Stimulated activated CD4-positive, alpha-beta T cell treated with anti-CD3 and anti-CD28 coated beads, Interleukin-4, amount 100 ng/mL, for 48 hours (primary cell): ENCODE data around the gene SH2D5.

Experiments used
- DNase-seq, 2 donors: peaks; one replicate each; pipeline ENCODE4 v3.0.0-alpha.2; 2020; ENCODE audit warnings: low read depth in 2 of 2

SH2D5 gene

DNA sequence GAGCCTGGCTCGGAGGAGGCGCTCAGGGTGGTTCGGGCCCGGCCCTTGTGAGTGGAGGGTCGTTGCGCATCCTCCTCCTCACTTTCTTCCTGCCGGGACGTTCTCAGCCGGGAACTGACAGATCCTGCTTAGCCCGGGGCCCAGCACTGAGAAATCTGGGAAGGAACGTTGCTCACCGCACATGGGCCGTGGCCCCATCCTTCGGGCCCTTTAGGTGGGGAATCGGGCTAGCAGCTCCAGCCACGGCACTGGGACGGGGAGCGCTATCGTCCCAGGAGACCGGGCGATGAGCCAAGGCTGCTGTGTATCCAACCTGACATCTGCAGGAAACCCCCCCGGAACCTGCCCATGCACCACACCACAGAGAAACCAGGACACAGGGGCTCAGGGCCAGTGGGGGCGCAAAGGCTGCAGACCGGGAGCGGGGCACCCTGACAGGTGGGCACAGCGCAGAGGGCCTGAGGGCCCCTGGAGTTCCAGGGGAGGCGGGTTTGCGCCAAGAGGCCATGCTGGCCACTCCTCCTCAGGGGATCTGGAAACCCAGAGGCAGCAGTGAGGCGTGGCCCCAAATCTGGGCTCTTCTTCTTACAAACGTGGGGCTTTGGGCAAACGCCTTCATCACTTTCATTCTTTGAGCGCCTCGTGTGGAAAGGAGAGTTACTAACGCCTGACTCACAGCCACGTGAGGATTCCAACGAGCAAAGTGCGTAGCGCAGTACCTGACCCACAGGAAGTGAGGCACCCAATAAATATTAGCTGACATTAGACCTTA, at the start of gene SH2D5:
SH2D5 (minus strand) TSS at position 116 of the 772 bp plus-strand sequence. CDS start 4,659 bp downstream, outside the sequence.
- peak; percentile 58 to 73 for DNase-seq

DNA sequence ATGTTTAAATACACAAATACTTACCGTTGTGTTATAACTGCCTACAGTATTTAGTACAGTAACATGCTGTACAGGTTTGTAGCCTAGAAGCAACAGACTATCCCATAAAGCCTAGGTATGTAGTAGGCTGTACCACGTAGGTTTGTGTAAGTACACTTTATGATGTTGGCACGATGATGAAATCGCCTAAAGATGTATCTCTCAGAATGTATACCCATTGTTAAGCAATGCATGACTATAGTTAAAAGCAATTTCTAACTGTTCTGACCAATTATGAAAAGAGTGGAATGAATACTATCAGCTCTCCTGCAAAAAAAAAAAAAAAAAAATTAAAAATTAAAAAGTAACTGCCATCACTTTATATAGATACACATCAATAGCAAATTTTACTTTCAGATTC, 43.2 kb upstream of the SH2D5 start:
- DNase-seq, result no peak

DNA sequence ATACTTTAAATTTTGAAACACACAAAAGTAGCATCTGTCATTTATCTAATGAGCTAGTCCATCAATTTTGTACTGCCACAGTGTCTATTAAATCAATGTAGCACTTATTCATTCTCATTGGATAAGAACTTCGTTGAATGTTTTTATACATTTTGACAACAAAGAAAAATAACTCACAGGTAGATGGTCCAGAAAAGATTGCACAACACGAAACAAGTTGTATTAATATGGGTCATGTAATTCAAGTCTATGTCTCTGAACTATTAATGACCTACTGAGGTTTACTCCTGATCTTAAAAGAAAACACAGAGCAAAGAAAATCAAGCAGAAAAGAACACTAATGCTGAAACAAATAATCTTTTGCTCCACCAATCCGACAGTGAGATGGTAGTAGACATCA, 39.3 kb upstream of the SH2D5 start:
- DNase-seq, result no peak

DNA sequence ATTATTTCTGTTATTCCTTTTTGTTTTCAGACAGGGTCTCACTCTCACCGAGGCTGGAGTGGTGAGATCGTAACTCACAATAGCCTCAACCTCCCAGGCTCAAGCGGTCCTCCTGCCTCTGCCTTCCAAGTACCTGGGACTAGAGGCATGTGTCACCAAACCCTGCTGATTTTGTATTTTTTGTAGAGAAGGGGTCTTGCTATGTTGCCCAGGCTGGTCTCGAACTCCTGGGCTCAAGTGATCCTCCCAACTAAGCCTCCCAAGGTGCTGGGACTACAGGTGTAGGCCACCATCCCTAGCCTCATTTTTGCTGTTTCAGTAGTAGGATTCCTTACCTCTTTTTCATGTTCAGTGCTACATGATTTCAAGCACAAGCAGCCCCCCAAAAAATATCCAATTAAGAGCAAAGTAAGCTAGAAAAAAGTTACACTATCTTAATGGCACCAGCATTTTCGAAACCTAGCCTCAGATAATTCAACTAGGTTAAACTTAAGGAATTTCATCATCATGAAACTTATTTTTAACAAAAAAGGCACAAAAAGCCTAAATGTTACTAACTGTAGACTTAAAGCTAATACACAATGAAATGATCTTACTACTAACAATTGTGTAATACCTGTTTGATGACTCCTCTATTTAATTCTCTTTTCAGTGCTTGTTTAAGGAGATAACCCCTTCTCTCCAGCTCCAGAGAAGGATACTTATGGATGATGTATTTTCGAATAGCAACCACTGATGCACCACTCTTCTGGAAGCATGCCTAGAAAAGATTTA, 38.0 kb upstream of the SH2D5 start:
- DNase-seq, result no peak

DNA sequence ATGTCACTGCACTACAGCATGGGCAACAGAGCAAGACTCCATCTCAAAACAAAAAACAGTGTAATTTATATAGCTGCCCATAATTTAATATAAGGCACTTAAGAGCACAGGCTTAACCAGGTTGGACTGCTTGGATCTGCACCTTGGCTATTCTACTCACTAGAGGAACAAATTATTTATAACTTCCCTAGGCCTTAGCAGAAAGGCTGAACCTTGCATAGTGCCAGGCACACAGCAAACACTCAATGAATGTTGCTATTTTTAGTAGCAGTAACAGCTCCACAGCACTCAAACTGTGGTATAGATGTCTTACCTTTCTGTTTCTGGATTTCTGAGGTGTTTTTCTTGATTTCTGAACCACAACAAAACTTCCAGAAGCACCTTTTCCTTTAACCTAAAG, 34.8 kb upstream of the SH2D5 start:
- DNase-seq, result no peak

DNA sequence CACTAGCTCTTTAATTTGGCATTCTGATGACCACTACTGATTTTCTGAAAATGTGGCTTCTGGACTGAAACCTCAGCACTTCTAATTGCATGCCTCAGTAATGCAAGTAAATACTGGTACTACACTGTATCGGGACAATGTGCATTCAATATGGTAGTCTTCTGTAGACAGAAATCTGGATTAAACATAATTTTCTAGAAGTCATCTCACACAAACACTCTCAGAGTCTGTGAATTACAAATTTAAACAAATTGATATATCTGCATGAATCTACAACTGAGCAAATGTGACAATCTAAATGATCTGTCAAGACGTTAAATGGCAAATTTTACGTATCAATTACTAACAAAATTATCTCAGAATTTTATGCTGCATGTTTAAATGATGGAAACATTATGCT, 30.9 kb upstream of the SH2D5 start:
- DNase-seq, result no peak

DNA sequence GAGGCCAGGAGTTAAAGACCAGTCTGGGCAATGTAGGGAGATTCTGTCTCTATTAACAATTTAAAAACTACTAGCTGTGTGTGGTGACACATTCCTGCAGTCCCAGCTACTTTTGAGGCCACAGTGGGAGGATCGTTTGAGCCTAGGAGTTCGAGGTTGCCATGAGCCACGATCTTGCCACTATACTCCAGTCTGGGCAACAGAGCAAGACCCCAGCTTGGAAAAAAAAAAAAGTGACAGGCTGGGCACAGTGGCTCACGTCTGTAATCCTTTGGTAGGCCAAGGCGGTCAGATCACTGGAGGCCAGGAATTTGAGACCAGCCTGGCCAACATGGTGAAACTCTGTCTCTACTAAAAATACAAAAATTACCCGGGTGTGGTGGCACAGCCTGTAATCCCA, 27.8 kb upstream of the SH2D5 start:
- no peak for DNase-seq

DNA sequence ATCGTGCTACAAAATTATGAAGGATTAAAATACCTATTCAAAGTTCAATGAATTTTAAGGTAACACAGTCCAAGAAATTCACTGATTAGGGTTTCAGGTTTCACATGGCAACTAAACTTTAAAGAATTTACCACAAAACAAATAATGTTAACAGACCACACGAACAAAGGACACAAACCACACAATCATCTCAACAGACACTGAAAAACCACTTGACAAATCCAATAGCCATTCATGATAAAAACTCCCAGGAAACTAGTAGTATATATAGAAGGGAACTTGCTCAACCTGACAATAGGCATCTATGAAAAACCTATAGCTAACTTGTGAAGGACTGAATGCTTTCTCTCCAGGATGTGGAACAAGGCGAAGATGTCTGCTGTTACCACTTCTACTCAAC, 21.1 kb upstream of the SH2D5 start:
- no peak for DNase-seq

DNA sequence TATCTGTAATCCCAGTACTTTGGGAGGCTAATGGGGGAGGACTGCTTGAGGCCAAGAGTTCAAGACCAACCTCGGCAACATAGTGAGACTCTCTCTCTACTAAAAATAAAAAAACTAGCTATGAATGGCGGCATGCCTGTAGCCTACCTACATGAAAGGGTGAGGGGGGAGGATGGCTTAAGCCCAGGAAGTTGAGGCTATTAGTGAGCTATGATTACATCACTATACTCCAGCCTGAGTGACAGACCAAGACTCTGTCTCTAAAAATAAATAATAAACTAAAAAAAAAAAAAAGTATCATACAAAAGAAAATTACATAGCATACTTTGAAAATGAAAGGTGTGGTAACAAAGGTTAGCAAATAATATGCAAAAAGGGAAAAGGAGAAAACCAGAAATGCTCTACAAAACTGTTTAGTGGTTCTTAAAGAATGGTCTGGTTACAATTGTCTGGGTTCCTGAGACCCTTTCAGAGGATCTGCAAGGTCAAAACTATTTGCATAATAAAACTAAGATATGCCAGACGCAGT, 19.0 kb upstream of the SH2D5 start:
- no peak for DNase-seq

DNA sequence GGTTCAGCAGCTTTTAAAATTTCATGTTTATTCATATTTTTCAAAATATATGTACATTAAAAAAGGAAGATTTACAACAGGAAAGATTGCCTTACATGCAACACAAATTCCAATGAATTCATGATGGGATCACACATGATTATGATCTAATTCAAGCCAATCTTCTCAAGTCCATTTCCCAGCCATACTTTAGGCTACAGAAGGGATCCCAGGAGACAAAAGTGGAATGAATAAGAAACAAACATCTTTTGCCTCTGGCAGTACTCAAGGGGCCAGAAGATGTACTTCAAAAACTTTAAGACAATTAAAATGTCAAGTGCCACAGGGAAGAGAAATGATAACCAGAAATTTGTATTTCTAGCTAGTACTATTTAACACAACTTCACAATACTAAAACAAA, 10.2 kb upstream of the SH2D5 start:
- no peak for DNase-seq

DNA sequence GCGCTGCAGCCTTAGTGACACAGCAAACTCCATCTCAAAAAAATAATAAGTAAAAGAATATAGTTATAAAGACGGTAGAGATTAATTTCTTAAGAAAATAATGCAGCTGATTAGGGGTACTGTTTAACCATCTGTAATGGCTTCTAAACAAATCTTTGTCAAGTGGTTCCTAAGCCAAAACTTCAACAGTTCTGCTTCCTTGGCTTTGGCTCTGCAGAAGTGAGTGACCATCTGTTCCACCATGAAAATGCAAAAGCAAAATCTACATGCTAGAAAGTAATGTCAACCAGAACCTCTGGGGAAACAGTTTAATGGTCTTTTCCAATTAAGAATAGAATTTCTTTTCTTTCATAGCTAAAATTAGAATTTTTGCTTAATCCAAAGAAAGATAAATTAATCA, 8.3 kb upstream of the SH2D5 start:
- DNase-seq, result no peak

DNA sequence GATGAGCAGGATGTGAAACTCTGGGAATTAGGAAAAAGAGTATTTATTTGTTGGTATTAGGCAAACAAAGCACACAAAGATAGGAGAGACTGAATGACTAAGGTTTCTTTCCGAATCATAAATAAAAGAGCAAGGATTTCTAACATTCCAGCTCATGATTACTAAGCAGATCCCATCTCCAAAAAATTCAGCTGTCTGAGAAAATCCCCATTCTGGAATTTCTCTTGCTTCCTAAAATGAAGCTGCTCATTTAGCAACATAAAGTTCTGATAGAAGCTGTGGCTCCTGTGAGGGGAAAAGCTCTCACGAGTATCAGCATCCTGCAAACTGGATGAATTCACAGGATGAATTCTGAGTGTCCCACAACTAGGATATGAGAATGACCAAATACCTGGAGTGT, 6.7 kb upstream of the SH2D5 start:
- no peak for DNase-seq

DNA sequence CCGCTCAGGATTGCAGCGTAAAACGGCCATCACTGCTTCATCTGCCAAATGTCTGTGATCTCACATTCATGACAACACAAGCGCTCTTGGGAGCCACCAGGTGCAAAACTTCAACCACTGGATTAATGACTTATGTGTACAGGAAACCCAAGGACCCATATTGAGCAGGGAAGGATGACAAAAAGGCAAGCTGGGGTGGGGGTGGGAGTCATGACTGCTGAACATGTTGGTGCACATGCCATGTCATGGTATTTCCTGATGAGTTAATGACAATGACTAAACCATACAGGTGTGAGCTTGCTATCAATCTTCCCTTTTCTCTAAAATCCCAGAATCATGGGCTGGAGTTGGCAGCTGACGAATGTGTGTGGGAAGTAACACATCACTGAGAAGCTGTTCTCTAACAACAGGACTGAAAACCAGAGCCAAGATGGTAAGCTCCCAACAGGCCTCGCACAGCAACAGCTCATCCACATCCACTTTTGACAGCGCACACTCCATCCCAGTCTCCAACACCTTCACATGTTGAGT, 3.1 kb upstream of the SH2D5 start:
- DNase-seq, result no peak

DNA sequence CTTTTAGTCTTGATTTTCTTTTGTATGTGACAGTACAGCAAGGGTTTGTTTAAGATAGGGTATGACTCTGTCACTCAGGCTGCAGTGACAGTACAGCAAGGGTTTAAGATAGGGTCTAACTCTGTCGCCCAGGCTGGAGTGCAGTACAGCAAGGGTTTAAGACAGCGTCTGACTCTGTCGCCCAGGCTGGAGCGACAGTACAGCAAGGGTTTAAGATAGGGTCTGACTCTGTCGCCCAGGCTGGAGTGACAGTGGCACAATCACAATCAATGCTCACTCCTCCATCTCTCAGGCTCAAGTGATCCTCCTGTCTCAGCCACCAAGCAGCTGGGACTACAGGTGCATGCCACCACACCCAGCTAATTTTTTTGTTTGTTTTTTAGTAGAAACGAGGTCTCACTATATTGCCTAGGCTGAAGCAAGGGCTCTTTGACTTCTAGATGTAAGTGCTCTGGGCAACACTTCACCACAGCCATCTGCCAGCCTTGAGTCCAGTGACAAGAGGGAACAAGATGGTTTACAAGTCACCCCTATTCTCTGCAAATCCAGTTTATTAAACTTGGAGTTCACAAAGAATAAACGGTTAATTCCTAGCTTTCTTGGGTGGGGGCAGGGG, 965 bp upstream of the SH2D5 start:
- DNase-seq, result no peak

DNA sequence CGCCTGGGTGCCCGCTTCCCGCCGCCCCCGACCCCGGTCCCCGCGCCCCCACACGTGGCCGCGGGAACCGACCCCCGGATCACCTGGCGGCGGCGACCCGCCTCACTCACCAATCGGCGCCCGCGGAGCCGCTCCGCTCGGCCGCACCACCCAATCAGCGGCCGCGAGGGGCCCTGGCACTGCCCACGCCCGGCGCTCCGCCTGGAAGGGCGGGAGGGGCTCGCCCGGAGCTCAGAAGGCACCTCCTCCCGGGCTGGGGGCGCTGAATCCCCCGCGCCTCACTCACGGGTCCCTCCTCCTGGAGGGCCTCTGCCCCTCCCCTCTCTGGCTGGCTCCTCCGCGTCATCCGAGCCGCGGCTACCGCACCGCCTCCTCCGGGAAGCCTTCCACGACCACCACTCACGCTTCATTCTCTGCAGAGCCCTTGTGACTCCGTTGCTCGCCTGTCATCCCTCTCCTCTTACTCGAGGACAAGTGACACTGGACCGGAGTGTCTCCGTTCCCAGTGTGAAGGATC, 374 bp downstream of the SH2D5 start:
- DNase-seq, result no peak

DNA sequence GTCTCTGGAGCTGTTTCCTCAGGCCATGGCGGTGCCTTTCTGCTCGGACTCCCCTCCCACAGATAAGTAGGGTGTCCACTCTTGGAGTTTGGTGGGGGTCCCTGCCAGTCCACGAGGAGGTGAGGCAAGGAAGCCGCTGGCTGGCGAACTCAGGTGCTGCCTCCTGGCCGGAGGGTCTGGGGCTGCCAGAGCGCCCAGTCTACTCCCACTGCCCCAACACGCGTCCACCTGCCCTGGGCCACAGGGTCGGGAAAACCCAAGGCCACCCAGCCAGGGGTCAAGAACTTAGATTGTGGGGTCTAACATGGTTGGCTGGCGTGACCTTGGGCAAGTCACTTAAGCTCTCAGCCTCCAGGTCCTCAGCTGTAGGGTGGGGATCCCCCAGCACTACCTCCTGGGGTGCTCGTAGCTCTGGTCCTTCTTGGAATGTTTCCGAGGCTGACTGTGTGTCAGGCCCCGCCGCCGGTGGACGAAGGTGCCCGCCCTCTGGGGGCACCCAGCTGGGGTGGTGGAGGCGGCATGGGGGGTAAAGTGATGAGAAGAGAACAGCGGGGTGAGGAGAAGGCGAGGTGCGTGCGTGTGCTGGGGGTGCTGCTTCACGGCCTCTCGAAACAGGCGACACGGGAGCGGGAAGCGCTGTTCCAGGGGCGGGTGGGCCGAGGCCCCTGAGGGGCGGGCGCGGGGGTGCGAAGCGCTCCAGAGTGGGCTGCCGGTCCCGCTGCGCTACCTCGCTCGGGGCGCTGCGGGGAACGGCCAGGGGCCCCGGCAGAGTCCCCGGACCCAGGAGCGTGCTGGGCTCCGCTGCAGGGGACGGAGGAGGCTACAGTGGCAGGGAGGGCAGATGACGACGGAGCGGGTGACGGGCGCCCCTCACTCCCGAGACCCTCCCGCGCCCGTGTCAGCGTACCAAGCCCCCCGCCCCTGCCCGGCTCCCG, 1.2 kb downstream of the SH2D5 start:
- DNase-seq, result no peak

DNA sequence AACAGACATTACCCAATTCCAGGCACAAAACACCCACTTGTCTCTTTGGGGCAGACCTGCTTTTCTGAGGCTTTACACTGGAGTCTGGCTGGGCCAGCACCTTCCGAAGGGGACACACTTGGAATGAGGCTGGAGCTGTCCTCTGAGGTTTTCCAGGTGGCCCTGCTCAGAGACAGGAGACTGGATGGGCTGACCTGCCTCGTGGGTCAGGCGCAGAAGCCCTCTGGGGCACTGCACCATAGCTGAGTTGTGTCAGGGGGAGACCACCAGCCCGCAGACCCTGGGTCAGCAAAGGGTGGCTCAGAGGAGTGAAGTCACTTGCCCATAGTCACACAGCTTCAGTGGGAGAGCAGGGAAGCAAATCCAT, 1.8 kb downstream of the SH2D5 start:
- DNase-seq, result no peak

DNA sequence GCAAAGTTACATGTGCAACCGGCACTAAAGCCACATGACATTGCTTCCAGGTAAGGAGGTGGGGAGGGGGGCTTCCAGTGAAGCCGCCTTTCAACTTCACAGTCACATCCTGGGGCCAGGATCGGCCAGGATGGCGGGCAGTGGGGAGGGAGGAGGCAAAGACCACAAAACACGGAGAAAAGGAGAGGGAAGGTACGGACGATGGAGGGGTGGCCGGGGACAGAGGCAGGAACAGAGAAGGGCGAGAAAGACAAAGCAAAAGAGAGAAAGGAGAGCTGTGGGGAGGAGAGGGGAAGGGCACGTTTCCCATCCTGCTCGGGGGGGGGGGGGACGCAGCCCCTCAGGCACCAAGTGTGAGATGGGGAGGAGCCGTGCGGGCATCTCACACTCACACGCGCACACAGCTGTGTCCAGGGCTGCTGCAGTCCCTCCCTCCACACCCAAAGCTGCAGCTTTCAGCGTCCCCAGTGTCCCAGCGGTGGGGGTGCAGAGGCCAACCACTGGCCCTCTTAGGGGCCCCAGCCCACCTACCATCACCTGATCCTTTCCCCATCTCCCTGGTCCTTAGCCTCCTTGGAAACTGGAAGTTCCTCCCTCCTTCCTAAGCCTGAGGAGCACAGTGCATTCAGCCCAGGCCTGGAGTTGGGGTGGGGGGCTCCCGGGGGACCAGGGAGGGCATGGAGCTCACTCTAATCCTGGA, 2.4 kb downstream of the SH2D5 start:
- no peak for DNase-seq

DNA sequence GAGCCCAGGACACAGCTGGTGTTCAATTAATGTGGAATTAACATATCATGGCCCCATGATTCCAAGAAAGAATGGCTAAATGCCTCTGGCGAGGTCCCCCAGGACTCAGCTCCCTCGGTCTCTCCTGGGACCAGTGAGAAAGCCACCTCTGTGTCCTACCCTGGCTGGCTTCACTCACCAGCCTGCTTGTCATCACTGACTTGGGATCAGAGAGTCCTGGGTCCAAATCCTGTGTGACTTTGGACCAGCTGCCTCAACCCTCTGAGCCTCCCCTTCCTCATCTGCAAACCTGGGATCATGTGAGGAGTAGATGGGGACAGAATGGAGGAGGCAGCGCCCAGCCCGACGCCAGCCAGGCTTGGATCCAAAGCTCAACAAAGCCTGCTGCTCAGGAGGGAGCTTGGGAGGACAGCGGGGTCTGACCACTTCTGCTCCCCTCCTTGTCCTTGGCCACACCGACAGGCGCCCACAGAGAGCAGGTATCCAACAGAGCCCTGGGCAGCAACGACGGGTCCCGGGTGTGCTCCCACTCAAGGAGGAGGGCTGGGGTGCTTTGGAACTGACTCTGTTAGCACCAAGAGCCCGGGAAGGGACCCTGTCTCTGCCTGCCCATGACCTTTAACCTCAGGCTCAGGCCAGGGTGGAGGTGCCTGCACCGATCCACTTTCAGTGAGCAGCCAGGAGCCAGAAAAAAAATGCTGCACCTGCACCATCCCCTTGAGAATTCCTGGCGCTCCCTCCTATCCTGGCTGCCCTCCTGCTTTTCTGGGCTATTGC, 3.2 kb downstream of the SH2D5 start:
- no peak for DNase-seq
